ENCODE measurements around the gene TNNI2.

The TNNI2 gene

DNA sequence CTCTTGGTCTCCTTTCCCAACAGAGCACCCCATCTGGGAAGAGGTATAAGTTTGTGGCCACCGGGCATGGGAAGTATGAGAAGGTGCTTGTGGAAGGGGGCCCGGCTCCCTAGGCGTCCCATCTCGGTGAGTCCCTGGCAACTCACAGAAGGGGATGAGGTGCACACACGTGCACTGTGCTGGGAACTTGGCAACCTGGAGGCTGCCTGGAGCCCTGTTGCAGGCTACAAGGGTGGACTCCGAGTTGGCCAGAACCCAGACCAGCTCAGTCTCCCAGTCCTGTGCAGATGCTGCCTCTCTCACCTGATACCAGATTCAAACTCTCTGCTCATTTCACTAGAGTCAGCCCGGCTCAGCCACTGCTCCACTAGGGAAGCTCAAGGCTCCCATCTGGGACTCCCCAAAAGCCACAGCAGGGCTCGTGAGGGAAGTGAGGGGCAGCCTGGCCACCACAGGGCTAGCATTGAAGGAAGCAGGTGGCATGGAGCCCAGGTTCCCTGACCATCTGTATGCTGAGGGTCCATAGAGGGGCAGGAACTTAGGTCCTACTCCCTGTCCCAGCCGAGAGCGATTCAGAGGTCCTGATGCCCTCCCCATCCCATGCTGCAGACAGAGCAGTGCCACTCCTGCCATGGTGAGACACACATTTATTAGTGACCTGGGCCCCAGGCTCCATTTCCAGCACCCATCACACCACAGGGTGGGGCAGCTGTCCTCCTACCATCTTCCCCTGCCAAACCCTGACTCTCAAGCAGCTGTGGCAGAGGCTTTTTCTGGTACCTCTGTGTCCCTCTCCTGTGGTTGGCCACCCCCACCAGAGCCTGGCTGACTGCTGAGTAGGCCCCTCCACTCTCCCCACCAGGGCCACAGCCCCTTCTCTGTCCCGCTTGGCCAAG, 48.9 kb downstream of the TNNI2 start:
- no peak overlapping the region for H3K4me3 ChIP-seq (ENCODE audit: low read length)
- TF ChIP-seq, protein P1, sequence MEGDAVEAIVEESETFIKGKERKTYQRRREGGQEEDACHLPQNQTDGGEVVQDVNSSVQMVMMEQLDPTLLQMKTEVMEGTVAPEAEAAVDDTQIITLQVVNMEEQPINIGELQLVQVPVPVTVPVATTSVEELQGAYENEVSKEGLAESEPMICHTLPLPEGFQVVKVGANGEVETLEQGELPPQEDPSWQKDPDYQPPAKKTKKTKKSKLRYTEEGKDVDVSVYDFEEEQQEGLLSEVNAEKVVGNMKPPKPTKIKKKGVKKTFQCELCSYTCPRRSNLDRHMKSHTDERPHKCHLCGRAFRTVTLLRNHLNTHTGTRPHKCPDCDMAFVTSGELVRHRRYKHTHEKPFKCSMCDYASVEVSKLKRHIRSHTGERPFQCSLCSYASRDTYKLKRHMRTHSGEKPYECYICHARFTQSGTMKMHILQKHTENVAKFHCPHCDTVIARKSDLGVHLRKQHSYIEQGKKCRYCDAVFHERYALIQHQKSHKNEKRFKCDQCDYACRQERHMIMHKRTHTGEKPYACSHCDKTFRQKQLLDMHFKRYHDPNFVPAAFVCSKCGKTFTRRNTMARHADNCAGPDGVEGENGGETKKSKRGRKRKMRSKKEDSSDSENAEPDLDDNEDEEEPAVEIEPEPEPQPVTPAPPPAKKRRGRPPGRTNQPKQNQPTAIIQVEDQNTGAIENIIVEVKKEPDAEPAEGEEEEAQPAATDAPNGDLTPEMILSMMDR (conservative IDR thresholded peaks at IDR 0.05; ENCODE audit: low read depth, low read length): no peak
- no peak for DNase-seq (ENCODE audit: low read depth)

DNA sequence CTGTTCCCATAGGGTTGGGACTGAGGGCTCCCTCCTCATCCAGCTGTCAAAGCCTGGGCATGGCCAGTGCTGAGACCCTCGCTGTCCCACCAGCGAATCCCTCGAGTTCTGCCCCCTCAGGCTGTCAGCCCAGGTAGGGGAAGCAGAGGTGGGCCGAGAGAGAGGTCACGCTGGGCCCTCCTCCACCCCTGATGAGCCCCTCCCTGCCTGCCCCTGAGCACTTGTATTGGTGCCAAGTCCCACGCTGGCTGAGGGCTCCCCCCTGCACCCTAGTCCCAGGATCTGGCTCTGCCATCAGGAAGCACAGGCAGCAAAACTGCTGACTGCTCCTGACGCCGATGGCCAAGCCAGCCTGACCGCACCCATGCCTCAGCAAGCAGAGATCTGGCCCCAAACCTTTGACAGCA, 49.6 kb downstream of the TNNI2 start:
- TF ChIP-seq, protein P1 (conservative IDR thresholded peaks at IDR 0.05; ENCODE audit: low read depth, low read length): no peak
- DNase-seq (ENCODE audit: low read depth): no peak
- no peak overlapping the region for H3K4me3 ChIP-seq (ENCODE audit: low read length)

DNA sequence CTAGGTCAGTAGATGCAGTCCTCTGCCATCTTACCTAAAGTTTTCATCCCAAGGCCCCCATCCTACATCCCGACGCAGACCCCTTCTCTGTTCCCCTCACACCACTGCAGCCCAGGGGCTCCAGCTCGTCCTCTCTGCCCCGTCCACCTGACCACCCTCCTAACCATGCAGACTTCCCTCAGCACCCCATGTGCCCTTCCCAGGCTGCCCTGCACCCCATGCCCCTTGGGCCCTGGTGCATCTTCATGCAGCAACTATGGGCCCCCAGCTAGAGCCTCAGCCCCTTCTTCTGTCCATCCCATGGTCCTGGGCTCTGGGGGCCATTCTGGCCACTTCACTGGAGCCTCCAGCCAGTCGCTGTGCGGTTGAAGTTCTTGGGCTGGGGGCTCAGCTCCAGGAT, 50.0 kb downstream of the TNNI2 start:
- TF ChIP-seq, protein P1 (conservative IDR thresholded peaks at IDR 0.05; ENCODE audit: low read depth, low read length): no peak
- DNase-seq (ENCODE audit: low read depth): no peak
- no peak overlapping the region for H3K4me3 ChIP-seq (ENCODE audit: low read length)

DNA sequence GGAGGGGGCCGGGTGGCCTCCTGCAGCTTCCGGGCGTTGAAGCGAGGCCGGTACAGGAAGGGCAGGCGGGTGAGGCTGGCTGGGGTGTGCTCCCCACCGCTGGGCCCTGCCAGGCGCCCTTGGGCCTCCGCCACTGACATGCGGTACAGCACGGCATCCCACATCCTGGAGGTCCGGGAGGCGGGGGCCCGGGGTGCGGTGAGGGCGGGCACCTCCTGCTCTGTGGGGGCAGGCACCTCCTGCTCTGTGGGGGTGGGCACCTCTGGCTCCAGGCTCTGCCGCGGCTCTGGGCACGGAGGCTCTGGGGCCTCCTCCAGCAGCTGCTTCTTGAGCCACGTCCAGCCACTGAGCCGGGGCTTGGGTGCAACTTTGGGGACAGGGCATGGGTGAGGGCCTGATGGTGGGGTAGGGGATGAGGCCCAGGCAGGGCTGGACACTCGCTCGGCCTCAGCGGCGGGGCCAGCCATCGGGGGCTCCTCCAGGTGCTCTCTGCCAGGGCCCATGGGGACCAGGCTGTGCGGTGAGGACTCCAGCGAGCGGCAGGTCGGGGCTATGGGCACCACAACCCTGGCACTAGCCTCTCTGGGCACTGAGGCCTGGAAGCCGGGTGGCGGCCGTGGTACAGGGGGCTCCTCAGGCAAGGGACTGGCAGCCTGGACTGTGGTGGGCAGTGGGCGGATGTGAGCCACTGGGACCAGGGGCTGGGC, 50.6 kb downstream of the TNNI2 start:
- TF ChIP-seq, protein P1 (conservative IDR thresholded peaks at IDR 0.05; ENCODE audit: low read depth, low read length): no peak
- H3K4me3 ChIP-seq (ENCODE audit: low read length): no peak overlapping the region
- DNase-seq (ENCODE audit: low read depth): no peak

DNA sequence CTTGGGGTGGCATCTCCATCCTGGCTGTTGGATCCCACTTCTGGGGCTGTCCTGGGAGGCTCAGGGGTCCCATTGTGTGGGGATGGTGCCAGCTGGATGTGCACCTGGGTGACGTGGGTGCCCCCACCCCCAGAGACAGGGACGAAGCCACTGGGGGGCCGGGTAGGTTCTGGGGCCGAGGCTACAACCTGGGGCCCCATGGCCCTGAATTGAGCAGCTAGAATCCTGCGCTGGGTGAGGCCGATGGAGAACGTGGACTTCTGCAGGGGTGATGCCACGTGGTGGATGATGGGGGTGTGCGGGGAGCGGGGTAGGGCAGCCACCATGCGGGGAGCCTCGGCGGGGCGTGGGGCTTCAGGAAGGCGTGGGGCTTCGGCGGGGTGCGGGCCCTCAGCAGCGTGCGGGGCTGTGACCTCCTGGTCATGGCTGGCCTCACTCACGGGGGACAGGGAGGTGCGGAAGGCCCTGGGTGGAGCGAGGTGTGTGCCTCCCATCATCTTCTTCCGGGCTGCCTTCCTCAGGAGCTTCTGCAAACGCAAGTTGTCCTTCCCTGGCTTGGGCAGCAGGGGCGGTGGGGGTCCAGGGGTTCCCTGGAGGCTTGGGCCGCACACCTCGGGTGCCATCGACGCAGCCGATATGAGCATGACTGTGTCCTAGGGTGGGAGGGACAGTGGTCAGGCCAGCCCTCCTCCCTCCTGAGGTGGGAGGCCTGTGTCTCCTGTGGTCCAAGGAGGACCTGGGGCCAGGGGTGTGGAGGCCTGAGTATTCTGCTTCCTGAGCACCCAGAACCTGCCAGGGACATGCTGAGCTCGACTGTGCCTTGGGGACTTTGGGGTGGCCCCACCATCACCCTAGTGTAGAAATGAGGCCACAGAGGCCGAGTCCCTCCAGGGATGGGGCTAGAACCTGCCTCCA, 51.4 kb downstream of the TNNI2 start:
- DNase-seq (ENCODE audit: low read depth): no peak
- TF ChIP-seq, protein P1 (conservative IDR thresholded peaks at IDR 0.05; ENCODE audit: low read depth, low read length): no peak
- H3K4me3 ChIP-seq (ENCODE audit: low read length): no peak overlapping the region
